KG1 (cell line): ENCODE data around the gene FNDC7.
"Not testable (repeated sequence)": the region's sequence is repeated elsewhere in the genome, so short reads cannot be mapped to it uniquely, and the experiment has no call there.

Experiments used
- DNase-seq: peaks from one replicate; lab custom pipeline; 2025; lab: John Stamatoyannopoulos, UW

Gene FNDC7

DNA sequence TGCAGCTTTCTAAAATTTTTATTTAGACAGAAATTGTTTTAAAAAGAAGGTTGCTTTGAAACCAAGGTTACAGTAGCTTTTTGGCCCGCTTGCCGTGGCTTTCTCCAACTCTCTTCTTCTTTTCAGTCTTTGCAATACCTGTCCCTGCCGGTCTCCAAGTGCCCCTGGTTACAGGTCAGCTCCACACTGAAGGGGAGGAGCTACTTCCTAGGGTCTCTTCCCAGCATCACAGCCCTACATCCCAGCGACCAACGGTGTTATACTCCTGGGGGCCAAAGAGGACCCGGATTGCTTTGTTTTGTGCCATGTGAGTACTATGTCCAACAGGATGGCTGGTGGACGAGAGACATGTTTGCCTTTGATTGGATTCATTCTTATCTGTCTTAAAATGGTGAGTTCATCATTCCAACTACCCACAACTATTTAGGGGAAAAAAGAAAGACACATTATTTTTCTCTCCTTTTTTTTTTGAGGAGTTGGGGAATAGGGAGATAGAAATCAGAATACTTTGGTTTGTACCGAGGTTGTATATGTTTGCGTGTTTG lies at the start of gene FNDC7:
TSS of gene FNDC7 (plus strand) at position 303 of the 545 bp plus-strand sequence. CDS start at position 329, 26 bp downstream.
- DNase-seq = no peak

- no peak for DNase-seq
Observed at GRCh38 chr1:108663074-108663473, 49.6 kb upstream of the FNDC7 start.

- no peak for DNase-seq
Observed at GRCh38 chr1:108664481-108664880, 48.2 kb upstream of the FNDC7 start.

DNA sequence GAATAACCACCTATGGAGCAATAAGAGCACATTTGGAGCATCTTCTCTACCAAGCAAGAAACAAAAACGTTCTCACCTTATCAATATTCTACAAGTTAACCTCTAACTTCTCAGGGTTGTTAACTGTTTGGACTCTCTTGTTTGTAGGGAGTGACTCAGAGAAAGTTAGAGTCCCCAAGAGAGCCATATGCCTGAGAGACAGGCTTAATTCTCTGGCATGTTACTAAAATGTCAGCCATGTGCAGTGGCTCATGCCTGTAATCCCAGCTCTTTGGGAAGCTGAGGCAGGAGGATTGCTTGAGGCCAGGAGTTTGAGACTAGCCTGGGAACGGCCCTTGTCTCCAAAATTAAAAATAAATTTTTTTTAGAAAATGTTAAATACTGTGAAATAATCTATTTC lies 47.6 kb upstream of the FNDC7 start:
- no peak for DNase-seq

DNA sequence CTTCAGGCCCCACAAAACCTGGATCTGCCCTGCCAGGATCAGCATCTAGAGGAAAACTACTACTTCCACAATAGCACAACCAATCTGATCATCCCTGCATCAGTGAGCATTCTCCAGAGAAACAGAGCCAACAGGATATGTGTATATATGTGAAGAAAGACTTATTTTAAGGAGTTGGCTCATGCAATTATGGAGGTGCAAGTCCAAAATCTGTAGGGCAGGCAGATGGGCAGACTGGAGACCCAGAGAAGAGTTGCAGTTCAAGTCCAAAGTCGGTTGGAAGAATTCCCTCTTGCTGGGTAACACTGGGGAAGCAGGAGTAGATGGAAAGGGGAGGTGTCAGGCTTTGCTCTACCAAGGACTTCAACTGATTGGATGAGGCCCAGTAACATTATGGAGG lies 46.9 kb upstream of the FNDC7 start:
- no peak for DNase-seq

DNA sequence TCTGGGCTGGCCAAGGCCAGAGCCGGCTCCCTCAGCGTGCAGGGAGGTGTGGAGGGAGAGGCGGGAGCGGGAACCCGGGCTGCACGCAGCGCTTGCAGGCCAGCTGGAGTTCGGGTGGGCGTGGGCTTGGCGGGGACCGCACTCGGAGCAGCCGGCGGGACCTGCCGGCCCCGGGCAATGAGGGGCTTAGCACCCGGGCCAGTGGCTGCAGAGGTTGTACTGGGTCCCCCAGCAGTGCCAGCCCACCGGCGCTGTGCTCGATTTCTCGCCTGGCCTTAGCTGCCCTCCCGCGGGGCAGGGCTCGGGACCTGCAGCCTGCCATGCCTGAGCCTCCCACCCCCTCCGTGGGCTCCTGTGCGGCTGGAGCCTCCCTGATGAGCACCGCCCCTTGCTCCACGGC lies 45.3 kb upstream of the FNDC7 start:
- not testable (repeated sequence) for DNase-seq

GRCh38 chr1:108668777-108669176 lies 43.9 kb upstream of the FNDC7 start:
- no peak for DNase-seq

DNA sequence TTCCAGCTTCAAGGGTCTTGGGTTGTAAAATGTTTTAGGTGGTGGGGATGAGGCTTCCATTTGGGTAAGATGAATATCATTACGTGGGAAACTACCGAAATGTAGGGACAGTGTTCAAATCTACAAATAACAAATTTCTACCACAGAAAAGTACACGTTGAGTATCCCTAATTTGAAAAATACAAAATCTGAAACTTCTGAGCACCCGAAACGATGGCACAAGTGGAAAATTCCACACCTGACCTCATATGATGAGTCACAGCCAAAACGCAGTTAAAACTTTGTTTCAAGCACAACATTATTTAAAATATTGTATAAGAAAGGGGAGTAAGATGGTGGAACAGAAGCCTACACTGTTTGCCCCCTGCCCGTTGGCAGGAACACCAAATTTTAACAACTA lies 43.0 kb upstream of the FNDC7 start:
- no peak for DNase-seq

DNA sequence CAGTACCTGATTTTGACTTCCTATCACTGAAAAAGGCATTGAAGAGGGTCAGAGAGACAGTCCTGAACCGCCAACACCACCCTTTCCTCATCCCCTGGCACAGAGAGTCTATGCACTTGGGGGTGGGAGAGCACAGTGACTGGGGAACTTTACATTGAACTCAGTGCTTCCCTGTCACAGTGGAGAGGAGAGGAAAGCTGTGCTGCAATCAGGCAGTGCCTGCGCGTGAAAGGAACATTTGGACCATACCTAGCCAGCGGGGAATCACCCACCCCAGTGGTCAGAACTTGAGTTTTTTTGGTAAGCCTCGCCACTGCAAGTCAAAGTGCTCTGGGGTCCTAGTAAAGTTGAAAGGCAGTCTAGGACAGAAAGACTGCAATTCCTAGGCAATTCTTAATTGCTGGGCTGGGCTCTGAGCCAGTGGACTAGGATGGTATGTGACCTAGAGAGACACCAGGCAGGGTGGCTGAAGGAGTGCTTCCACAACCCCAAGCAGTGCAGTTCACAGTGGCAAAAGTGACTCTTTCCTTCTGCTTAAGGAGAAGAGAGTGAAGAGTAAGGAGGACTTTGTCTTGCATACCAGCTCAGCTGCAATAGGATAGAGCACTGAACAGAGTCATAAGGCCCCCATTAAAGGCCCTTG lies 42.5 kb upstream of the FNDC7 start:
- no peak for DNase-seq

- DNase-seq = no peak
Observed at GRCh38 chr1:108671143-108671542, 41.6 kb upstream of the FNDC7 start.

- no peak for DNase-seq
Observed at GRCh38 chr1:108678706-108679105, 34.0 kb upstream of the FNDC7 start.

GRCh38 chr1:108679586-108680213 lies 33.0 kb upstream of the FNDC7 start:
- DNase-seq = no peak

GRCh38 chr1:108681701-108682100 lies 31.0 kb upstream of the FNDC7 start:
- DNase-seq = not testable (repeated sequence)

DNA sequence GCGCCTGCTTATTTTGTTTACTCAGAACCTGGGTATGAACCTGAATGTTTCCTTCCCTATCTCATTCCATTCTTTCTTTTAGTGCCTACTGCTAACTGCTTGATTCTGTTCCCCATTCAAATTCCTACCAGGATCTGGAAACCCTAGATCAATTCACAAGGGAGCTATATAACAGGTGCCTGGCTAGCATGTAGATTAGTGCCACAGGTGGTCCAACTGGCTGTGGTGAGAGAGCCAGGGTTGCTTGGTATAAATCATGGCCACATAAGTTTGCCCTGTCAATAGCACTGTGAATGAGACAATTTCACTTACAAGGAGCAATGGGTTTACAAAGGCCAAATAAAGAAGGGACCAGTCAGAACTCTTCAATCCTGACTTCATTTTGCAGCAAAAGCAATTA lies 27.2 kb upstream of the FNDC7 start:
- DNase-seq = no peak

DNA sequence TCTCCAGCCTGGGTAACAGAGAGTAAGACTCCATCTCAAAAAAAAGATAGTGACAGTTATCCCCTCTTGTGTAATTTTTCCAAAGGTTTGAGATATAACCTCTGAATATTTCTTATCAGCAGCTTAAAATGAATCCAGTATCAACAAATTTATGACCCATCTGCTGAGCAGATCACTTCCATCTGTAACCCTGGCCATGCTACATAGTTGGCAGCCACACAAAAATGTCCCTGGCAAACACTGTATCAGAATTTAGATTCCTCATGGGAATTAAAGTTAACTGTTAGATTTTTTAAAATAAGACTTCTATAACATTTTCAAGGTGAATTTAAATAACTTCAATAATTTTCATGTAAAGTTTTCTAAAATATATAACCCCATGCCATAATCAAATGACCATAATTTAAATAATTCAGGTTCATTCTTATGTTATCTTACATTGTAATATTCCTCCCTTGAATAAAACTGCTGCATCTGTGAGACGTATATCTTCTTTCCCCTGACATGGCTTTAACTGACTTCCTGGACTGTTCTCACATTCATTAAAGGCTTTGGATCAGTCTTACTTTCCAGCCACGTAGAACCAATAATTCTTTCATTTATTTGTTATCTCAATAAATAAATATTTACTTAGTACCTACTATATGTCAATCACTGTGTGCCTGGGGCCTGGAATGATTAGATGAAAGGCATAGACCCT lies 25.9 kb upstream of the FNDC7 start:
- DNase-seq = no peak

DNA sequence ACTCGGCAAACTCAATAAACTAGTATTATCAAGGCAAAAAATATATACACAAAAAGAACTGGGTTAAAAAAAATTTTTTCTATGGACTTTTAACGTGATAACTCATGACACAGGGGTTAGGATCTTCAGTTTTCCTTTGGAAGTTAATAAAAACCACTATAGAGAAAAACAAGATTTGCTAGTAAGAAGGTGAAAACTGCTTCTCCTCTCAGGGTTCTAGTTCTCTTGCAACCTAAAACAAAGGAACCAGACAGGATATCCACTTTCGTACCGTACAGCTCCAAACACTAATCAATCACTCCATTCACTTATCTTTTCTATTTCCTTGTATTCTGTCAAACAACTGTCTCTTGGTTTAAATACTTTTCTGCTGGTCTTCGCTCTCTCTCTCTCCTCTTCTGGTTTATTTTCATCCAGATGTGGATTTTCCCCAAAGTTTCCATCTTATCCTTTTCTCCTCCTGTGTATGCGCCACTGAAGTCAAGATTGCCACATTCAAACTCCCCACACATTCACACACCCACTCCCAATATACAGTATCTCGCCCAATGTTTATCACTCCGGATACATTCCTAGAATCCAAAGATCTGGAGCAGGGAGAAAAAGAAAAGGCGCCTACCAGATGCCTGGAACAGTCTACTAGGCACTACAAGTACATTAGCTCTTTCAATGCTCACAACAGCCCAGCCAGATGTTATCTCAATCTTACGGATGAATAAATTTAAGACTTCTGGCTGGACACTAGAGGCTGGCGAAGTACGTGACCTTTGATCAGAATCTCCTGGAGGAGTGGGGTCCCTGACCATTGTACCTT lies 21.4 kb upstream of the FNDC7 start:
- peak; percentile 77 for DNase-seq

DNA sequence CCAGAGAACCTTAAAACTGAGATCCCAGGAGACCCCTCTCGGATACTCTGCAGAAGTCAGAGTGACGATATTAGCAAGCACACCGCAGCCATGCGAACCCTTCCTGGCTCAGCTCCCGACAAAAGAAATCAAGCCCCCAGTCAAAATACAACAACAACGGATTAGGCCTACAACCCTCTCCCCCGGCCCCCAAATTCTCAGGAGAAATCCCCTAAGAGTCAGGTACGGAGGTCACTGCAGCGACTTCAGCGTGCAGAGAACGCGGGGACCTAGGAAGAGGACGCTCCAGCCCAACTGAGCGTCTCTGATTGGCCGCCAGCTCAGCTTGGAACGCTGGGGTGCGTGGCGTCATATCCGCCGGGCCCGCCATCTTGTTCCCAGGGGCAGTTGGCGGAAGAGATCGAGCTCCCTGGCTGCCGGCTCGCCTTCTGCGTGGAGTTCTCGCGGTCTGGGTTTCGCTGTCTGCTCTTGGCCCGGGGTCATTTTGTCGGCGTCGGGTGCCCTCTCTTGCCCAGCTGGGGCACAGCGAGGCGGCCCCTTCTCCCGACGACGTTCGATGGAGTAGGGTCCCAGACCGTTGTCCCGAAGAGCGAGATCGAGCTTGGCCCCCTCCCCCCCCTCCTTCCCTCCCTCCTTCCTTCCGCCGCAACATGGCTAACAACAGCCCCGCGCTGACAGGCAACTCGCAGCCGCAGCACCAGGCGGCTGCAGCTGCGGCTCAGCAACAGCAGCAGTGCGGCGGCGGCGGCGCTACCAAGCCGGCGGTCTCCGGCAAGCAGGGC lies 20.6 kb upstream of the FNDC7 start, which contains the start of gene PRPF38B:
TSS of gene PRPF38B (plus strand) at position 369 of the 782 bp plus-strand sequence. CDS start at position 651, 282 bp downstream.
- DNase-seq = peak; percentile 89

GRCh38 chr1:108692724-108693655 lies 19.7 kb upstream of the FNDC7 start:
- no peak for DNase-seq

DNA sequence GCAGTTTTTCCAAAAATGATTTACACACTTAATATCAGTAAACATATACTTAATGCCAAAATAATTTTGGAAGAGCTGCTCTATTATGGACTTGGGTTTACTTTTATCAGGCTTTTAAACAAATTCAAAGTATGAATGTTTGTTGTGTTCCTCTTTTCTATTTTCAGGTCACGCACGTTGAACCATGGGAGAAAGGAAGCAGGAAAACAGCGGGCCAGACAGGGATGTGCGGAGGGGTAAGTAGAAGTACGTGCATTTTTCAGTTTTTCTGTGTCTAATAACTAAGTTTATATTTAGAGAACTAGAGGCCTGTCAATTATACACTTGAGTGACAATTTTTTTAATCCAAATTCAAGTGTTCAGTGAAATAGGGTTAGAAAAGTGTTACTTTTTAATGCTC lies 17.2 kb upstream of the FNDC7 start:
- DNase-seq = no peak
